Right lobe of liver (tissue), 6 donors: ENCODE data around the gene DKKL1. TPM values are rescaled to one million over a fixed set of nuclear protein-coding genes. Genes with fewer than 3 reads are reported as not detected.

Source experiments
- ATAC-seq, 4 donors: fragments of 200-7000 bp; cut with Tn5 transposase; one replicate each; pipeline ENCODE4 v1.9.1; 2020; ENCODE audit warnings: mild to moderate bottlenecking in 4 of 4, moderate library complexity in 4 of 4
- DNase-seq, 3 donors: peaks; one replicate each; pipeline ENCODE4 v3.0.0-alpha.2; 2020
- H3K27ac ChIP-seq, 3 donors: fragments of 200-600 bp; one replicate each; pipeline ENCODE4 v1.8.0; 2022
- H3K27me3 ChIP-seq, 2 donors: fragments of 200-600 bp; one replicate each; pipeline ENCODE4 v1.8.0; 2022
- H3K36me3 ChIP-seq, 4 donors: fragments of 200-600 bp; sonication (generic) in 1 of 4; one replicate each; pipeline versions ENCODE4 v1.5.1 to v1.8.0; 2017 to 2022; ENCODE audit warnings: control low read depth in 1 of 4
- H3K4me1 ChIP-seq, 4 donors: fragments of 200-600 bp; sonication (generic) in 1 of 4; one replicate each; pipeline versions ENCODE4 v1.5.1 to v1.8.0; 2017 to 2022; ENCODE audit warnings: control low read depth in 1 of 4
- H3K4me3 ChIP-seq, 3 donors: fragments of 200-600 bp; one replicate each; pipeline ENCODE4 v1.8.0; 2022
- H3K9me3 ChIP-seq, 4 donors: fragments of 200-600 bp; sonication (generic) in 1 of 4; one replicate each; pipeline versions ENCODE4 v1.5.1 to v1.8.0; 2017 to 2022; ENCODE audit warnings: control low read depth in 1 of 4
- POLR2A ChIP-seq: fragments of 450-650 bp; IDR thresholded peaks from one replicate; pipeline ENCODE4 v1.6.1; 2017; ENCODE audit warnings: antibody characterized with exemption, mild to moderate bottlenecking
- WGBS: methylation state at CpG from one replicate; pipeline ENCODE4 v1.1.6; 2018; ENCODE audit warnings: low coverage, low lambda C conversion rate; ENCODE audit not compliant: insufficient coverage; ENCODE audit errors: missing lambda C conversion rate; 5-methylcytosine and 5-hydroxymethylcytosine counted together
- intact Hi-C, 2 donors: fragments of 100-400 bp; cut with DNase I; formaldehyde crosslinking; loops; one replicate each; pipeline versions ENCODE4 v1.11.2 to v1.14.1; 2022
- long read RNA-seq: library from polyadenylated mRNA; unstranded; transcript quantifications from one replicate; pipeline ENCODE4 v2.0.0, GENCODE V29; 2019
- total RNA-seq, 6 experiments: library from RNA; depleted of rRNA in 2 of 6; stranded (reverse); fragments of >200 nt in 2 of 6; fragmentation: NEBNext Ultra II Directional in 3 of 6; extraction: Animal tissue kit (Norgen Biotek cat#: 25700) in 3 of 6; gene quantifications; one replicate each; pipeline versions ENCODE4 v1.1.0 to v1.2.4, GENCODE V29; 2016 to 2023
- TF ChIP-seq, protein P1 (sequence below), 4 donors: fragments of 200-600 bp in 3 of 4; fragments of 450-650 bp in 1 of 4; IDR thresholded peaks; one replicate each; pipeline versions ENCODE4 v1.5.1 to v1.8.0; 2016 to 2022; ENCODE audit warnings: antibody characterized with exemption in 4 of 4, mild to moderate bottlenecking in 2 of 4
- donor health status: DM: no; HTN: yes; CAD: no.
- donor health status: DM: no; HTN: no; CAD: no.
- donor health status: DM: no; HTN: no; CAD: no.
- donor health status: DM: no; HTN: yes; CAD: no.
- donor health status: DM: no; HTN: yes; CAD: no.

Gene DKKL1
- not detected for total RNA-seq
- long read RNA-seq: 0 reads

DNA sequence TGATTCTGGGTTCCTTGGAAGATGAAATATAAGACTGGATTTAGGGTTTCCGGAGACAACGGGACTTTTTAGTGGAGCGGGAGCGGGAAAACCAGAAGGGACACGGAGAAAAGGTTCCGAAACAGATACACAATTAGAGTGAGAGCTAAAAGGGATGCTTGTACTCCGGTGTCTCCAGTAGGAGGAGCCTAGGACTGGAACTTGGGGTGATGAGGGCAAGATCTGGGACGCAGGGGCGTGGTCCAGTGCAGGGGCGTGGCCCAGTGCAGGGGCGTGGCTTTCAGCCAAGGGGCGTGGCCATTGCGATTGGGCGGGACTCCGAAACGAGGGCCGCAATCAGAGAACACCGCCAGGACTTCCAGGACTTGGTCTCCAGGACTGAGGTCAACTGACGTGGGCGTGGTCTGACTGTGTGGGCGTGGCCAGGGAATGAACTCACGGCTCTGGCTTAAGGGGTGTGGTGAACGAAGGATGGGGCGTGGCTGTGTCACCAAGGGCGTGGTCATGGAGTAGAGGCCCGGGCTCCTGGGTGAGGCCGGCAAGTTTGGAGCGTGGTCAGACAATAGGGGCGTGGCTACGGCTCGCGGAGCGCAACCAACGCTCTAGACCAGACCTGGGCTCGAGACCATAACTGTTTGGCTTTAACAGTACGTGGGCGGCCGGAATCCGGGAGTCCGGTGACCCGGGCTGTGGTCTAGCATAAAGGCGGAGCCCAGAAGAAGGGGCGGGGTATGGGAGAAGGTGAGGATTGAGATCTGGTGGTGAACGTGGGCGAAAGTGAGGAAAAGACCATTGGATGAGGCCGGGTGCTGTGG is at the start of gene DKKL1:
DKKL1 (plus strand) TSS at position 610 of the 815 bp plus-strand sequence; CDS start at position 732, 122 bp downstream.
- Histone ChIP-seq H3K4me1 (peaks cover 0 to 8% (median 3%) of the 10 kb centered on the region in 4 donors), H3K4me3 (peak within 1 kb of the TSS; percentile 9 to 62 (median 31)), H3K27me3 (no peaks in the 10 kb centered on the region), H3K27ac (peak within 1 kb of the TSS in 2 of 3 donors; percentile 68 to 88), H3K36me3 (no peaks in the 10 kb centered on the region), H3K9me3 (no peaks in the 10 kb centered on the region)
- 4% methylated on average over 34 of the region's 46 CpGs for WGBS
- peak; percentile 87 to 93 (median 92) for ATAC-seq
- TF ChIP-seq, protein P1, sequence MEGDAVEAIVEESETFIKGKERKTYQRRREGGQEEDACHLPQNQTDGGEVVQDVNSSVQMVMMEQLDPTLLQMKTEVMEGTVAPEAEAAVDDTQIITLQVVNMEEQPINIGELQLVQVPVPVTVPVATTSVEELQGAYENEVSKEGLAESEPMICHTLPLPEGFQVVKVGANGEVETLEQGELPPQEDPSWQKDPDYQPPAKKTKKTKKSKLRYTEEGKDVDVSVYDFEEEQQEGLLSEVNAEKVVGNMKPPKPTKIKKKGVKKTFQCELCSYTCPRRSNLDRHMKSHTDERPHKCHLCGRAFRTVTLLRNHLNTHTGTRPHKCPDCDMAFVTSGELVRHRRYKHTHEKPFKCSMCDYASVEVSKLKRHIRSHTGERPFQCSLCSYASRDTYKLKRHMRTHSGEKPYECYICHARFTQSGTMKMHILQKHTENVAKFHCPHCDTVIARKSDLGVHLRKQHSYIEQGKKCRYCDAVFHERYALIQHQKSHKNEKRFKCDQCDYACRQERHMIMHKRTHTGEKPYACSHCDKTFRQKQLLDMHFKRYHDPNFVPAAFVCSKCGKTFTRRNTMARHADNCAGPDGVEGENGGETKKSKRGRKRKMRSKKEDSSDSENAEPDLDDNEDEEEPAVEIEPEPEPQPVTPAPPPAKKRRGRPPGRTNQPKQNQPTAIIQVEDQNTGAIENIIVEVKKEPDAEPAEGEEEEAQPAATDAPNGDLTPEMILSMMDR (IDR thresholded peaks at IDR 0.05): peak in 2 of 4 donors; percentile 9 to 12
- no peak for TF ChIP-seq POLR2A
- DNase-seq: peak; percentile 98 to 99 (median 98)
- intact Hi-C loops: no loop called here

- no CpG with 5 or more reads among the region's 1 CpG for WGBS
- intact Hi-C loops: no loop called here
- DNase-seq (no peak), ATAC-seq (no peak)
- H3K27me3 ChIP-seq: no peaks in the 10 kb centered on the region
- no peak for TF ChIP-seq POLR2A
- TF ChIP-seq, protein P1 (IDR thresholded peaks at IDR 0.05): no peak
- no peak overlapping the region for H3K4me3 ChIP-seq
- H3K9me3 ChIP-seq: no peaks in the 10 kb centered on the region
- H3K4me1 ChIP-seq: no peaks in the 10 kb centered on the region
- H3K36me3 ChIP-seq: peaks cover 0 to 8% (median 4%) of the 10 kb centered on the region in 4 donors
- H3K27ac ChIP-seq: no peak overlapping the region
Measured at GRCh38 chr19:49315111-49315510, 48.6 kb upstream of the DKKL1 start.

- Histone ChIP-seq H3K27ac (no peak overlapping the region), H3K4me3 (no peak overlapping the region), H3K9me3 (no peaks in the 10 kb centered on the region), H3K27me3 (no peaks in the 10 kb centered on the region), H3K36me3 (peaks cover 0 to 1% (median 0%) of the 10 kb centered on the region in 4 donors), H3K4me1 (no peaks in the 10 kb centered on the region)
- intact Hi-C loops: no loop called here
- ATAC-seq (no peak), DNase-seq (no peak)
- no peak for TF ChIP-seq POLR2A
- TF ChIP-seq, protein P1 (IDR thresholded peaks at IDR 0.05): no peak
Measured at GRCh38 chr19:49316284-49316683, 47.4 kb upstream of the DKKL1 start.

DNA sequence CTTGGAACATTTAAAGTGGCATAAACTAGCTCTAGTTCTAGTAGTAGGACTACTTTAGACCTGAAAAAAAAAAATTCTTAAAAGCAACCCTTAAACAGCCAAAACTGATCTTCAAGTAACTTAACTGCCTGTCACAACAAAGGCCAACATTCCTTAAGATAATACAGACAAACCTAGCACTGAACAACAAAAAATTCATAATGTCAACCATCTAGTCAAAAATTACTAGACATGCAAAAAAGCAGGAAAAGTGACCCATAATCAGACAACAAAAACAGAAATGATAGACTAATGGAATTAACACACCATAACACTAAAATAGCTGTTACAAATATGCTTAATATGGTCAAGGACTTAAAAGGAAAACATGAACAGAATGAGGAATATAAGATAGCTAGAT is 45.4 kb upstream of the DKKL1 start:
- Histone ChIP-seq H3K9me3 (no peaks in the 10 kb centered on the region), H3K27ac (no peak overlapping the region), H3K4me1 (no peaks in the 10 kb centered on the region), H3K36me3 (peaks cover 0 to 3% (median under 1%) of the 10 kb centered on the region in 4 donors), H3K27me3 (no peaks in the 10 kb centered on the region), H3K4me3 (no peak overlapping the region)
- TF ChIP-seq, protein P1 (IDR thresholded peaks at IDR 0.05): no peak
- no peak for TF ChIP-seq POLR2A
- ATAC-seq (no peak), DNase-seq (no peak)
- intact Hi-C loops: no loop called here
